Mesodermal cell (in vitro differentiated cells): ENCODE data around the gene GLCCI1.

Experiments
- H3K27ac ChIP-seq: 2 replicates; pipeline ENCODE4 v1.7.0; 2013; ENCODE audit warnings: mild to moderate bottlenecking, low read depth, low read length, moderate library complexity; ENCODE audit not compliant: severe bottlenecking
- H3K36me3 ChIP-seq: 2 replicates; pipeline ENCODE4 v1.7.1; 2013; ENCODE audit warnings: mild to moderate bottlenecking, low read length, moderate library complexity; ENCODE audit not compliant: control insufficient read depth, insufficient read depth
- H3K4me1 ChIP-seq: one replicate; pipeline ENCODE4 v1.7.1; 2013; ENCODE audit warnings: mild to moderate bottlenecking, low read length; ENCODE audit not compliant: insufficient read depth, control insufficient read depth, poor library complexity, severe bottlenecking
- H3K4me3 ChIP-seq: 2 replicates; pipeline ENCODE4 v1.7.0; 2013; ENCODE audit warnings: low read length, control low read depth, mild to moderate bottlenecking; ENCODE audit not compliant: insufficient read depth, poor library complexity, severe bottlenecking; ENCODE audit errors: extremely low read depth
- H3K9me3 ChIP-seq: 2 replicates; pipeline ENCODE4 v1.7.1; 2013; ENCODE audit warnings: mild to moderate bottlenecking, low read length, moderate library complexity; ENCODE audit not compliant: control insufficient read depth
- WGBS, 2 experiments: methylation state at CpG; one replicate each; pipeline ENCODE4 v1.1.5; 2013; ENCODE audit warnings: missing lambda C conversion rate in 2 of 2; ENCODE audit not compliant: insufficient coverage in 2 of 2; 5-methylcytosine and 5-hydroxymethylcytosine counted together

Gene GLCCI1

GRCh38 chr7:7933915-7934526 is 34.6 kb upstream of the GLCCI1 start:
- no peaks in the 10 kb centered on the region for H3K9me3 ChIP-seq
- no peaks in the 10 kb centered on the region for H3K4me1 ChIP-seq
- no peak overlapping the region for H3K4me3 ChIP-seq
- no peaks in the 10 kb centered on the region for H3K36me3 ChIP-seq
- H3K27ac ChIP-seq = no peak overlapping the region
- WGBS, 2 experiments = 83% methylated on average over 1 of the region's 1 CpG; no CpG with 5 or more reads in 1 of the 2 experiments

GRCh38 chr7:7934945-7935344 is 33.7 kb upstream of the GLCCI1 start:
- H3K9me3 ChIP-seq = no peaks in the 10 kb centered on the region
- no peak overlapping the region for H3K4me3 ChIP-seq
- 77 to 85% methylated on average over 3 of the region's 4 CpGs for WGBS, 2 experiments
- no peak overlapping the region for H3K27ac ChIP-seq
- no peaks in the 10 kb centered on the region for H3K36me3 ChIP-seq
- no peaks in the 10 kb centered on the region for H3K4me1 ChIP-seq

GRCh38 chr7:7938471-7938870 is 30.1 kb upstream of the GLCCI1 start:
- Histone ChIP-seq H3K27ac (no peak overlapping the region), H3K9me3 (no peaks in the 10 kb centered on the region), H3K4me3 (no peak overlapping the region), H3K36me3 (no peaks in the 10 kb centered on the region), H3K4me1 (no peaks in the 10 kb centered on the region)
- WGBS, 2 experiments = 79 to 84% methylated on average over 2 to 5 of the region's 6 CpGs

DNA sequence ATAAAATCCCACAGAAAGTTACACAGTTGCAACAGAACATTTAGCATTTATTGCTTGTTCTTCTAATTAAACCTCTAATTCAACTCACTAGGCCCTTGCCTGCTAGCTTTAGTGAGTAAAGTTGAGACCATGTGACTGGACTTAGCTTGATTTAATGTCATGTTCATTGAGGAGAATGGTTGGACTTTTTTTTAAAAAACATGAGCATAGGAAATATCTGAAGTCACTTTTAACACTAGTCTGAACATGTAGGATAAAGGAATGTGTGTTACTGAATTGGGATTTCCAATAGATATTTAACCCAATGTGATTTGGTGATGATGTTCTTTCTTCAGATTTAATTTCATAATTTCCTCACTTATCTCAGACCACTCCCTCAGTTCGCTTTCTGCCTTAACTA is 24.6 kb upstream of the GLCCI1 start:
- Histone ChIP-seq H3K4me3 (no peak overlapping the region), H3K9me3 (no peaks in the 10 kb centered on the region), H3K27ac (no peak overlapping the region), H3K4me1 (no peaks in the 10 kb centered on the region), H3K36me3 (no peaks in the 10 kb centered on the region)
- 100% methylated on average over 1 of the region's 1 CpG; no CpG with 5 or more reads in 1 of the 2 experiments for WGBS, 2 experiments

DNA sequence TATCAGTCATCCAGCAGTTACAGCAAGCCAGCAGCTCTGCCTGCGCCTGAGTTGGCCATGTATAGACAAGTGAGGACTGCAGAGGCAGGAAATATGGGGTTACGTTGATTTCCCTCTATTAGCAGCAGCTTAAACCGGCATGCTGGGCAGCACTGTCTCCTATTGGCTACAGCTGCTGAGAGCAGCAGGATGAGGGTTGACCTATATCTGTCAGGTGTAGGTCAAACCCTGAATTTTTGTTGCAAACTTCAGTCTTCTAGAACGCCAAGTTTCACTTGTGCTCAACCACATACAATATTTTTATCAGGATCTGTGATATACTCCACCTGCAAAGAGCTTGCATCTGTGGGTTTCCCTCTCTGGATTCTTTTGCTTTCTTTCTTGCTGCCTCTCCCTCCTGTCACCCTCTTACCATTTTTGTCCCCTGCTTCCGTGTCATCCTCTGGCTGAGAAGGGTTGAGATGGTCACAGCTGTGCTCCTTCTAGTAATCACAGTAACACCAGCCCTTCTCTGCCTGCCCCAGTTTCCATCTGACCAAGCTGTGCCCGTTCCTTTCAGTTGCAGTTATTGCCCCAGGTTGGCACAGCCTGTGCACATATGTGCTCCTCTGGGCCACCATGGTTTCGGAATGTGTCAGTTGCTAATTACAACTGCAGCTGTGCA is 23.8 kb upstream of the GLCCI1 start:
- Histone ChIP-seq H3K36me3 (no peaks in the 10 kb centered on the region), H3K4me1 (no peaks in the 10 kb centered on the region), H3K9me3 (no peaks in the 10 kb centered on the region), H3K4me3 (no peak overlapping the region), H3K27ac (no peak overlapping the region)
- 80 to 83% methylated on average over 5 to 6 of the region's 7 CpGs for WGBS, 2 experiments

DNA sequence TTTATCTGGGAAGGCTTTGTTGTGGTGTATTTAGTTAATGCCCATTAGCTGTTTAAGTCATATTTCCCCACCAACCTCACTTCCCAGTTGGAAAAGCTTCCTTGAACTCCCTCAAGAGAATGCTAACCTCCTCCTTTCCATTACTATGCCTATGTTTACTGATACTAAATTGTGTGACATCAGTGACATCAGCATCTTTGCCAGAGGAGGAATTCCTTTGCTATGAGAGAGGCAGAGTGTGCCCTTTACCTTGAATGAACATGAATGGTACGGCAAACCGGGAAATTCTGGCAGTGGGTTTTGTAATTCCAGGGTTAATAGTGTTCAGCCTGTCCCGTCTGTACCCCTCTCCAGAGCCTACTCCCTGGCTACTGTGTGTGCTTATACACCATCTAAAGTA is 22.1 kb upstream of the GLCCI1 start:
- 100% methylated on average over 1 of the region's 3 CpGs; no CpG with 5 or more reads in 1 of the 2 experiments for WGBS, 2 experiments
- H3K27ac ChIP-seq = no peak overlapping the region
- H3K4me1 ChIP-seq = no peaks in the 10 kb centered on the region
- H3K9me3 ChIP-seq = no peaks in the 10 kb centered on the region
- no peaks in the 10 kb centered on the region for H3K36me3 ChIP-seq
- no peak overlapping the region for H3K4me3 ChIP-seq

GRCh38 chr7:7948232-7948631 is 20.4 kb upstream of the GLCCI1 start:
- Histone ChIP-seq H3K4me1 (no peaks in the 10 kb centered on the region), H3K36me3 (no peaks in the 10 kb centered on the region), H3K4me3 (no peak overlapping the region), H3K27ac (no peak overlapping the region), H3K9me3 (no peaks in the 10 kb centered on the region)
- WGBS, 2 experiments = 100% methylated on average over 1 of the region's 4 CpGs; no CpG with 5 or more reads in 1 of the 2 experiments

DNA sequence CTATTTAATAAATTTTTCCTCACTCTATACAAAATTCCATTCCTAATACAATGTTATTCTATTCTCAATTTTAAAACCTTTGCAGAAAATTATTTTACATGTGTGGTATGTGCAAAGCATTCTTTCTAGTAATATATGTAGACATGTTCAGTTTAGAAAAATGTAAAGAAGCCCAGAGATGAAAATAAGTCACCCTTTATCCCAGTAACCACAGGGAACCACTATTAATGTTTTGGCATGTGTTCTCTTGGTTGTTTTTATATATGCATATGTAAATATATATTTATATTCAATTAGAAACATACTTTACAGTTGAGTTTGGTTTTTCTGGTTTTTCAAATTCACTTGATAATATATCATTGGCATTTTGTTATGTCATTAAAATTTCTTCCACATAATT is 14.8 kb upstream of the GLCCI1 start:
- no peaks in the 10 kb centered on the region for H3K36me3 ChIP-seq
- H3K4me1 ChIP-seq = no peaks in the 10 kb centered on the region
- no peak overlapping the region for H3K4me3 ChIP-seq
- H3K9me3 ChIP-seq = no peaks in the 10 kb centered on the region
- H3K27ac ChIP-seq = no peak overlapping the region

DNA sequence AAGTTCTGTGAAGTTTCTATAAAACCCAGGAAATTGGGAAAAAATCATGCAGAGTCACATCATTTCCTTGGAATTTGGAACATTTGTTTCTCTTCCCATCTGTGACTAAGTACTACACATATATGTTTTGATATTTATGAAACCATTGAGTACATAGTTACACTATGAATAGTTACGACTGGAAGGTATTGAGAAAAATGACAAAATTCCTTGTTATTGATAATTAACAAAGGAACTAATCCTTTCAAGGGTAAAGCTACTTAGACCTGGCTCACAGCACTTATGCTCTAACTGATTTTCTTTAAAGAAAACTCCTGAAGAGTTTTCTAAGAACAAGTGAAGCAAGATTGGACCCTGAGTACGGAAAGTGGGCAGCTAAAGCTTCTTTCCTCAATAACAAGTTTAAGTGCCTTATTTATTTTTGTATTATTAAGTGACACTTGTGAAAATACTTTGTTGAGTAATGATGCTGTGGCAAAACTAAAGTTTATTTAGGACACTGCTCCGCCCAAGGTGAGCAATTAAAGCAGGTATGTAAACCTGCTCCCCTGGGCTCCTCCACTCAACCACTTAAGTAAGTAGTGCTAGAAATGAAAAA is 12.0 kb upstream of the GLCCI1 start:
- 100% methylated on average over 1 to 2 of the region's 3 CpGs for WGBS, 2 experiments
- no peak overlapping the region for H3K4me3 ChIP-seq

GRCh38 chr7:7957513-7957912 is 11.1 kb upstream of the GLCCI1 start:
- WGBS, 2 experiments = no CpG with 5 or more reads among the region's 2 CpGs

More for the DNA sequence above, 12.0 kb upstream of the GLCCI1 start:
- Histone ChIP-seq H3K27ac (no peak overlapping the region), H3K4me1 (no peaks in the 10 kb centered on the region), H3K9me3 (no peaks in the 10 kb centered on the region), H3K36me3 (no peaks in the 10 kb centered on the region)

More at GRCh38 chr7:7957513-7957912, 11.1 kb upstream of the GLCCI1 start:
- no peaks in the 10 kb centered on the region for H3K9me3 ChIP-seq
- no peaks in the 10 kb centered on the region for H3K36me3 ChIP-seq
- H3K4me1 ChIP-seq = peaks cover 3% of the 10 kb centered on the region
- no peak overlapping the region for H3K27ac ChIP-seq
- no peak overlapping the region for H3K4me3 ChIP-seq
